HepG2 (cell line): ENCODE measurements around the gene CEP104. TPM values are rescaled to one million over a fixed set of nuclear protein-coding genes. Genes with fewer than 3 reads are reported as not detected.
A peak's percentile ranks its signal among the peaks of the same experiment; 100 is the strongest.

Experiments used
- ATAC-seq: fragments of 200-7000 bp; cut with Tn5 transposase; 3 replicates; pipeline ENCODE4 v1.9.1; 2020; ENCODE audit warnings: mild to moderate bottlenecking, moderate library complexity
- BruUV-seq: library from RNA; stranded (reverse); fragments of 400-500 nt; replicated peaks from 2 replicates; lab custom pipeline; 2021; lab: Mats Ljungman, UMichigan
- CTCF ChIA-PET: fragments of 300-600 bp; formaldehyde crosslinking; extraction: SDS; loops from one replicate; lab custom pipeline; 2021; ENCODE audit warnings: low total read pairs, inconsistent platforms, low intra/inter-chr PET ratio; lab: Yijun Ruan, JAX
- POLR2A ChIA-PET: fragments of 350-600 bp; sonication (Branson Sonifier 250); formaldehyde crosslinking; loops from one replicate; lab custom pipeline; 2020; ENCODE audit warnings: antibody characterized with exemption, inconsistent platforms; lab: Yijun Ruan, JAX
- DNase-seq: peaks from one replicate; pipeline ENCODE4 v3.0.0-alpha.2; 2015; ENCODE audit warnings: low spot score
- FAIRE-seq: peaks from 3 replicates; lab custom pipeline; 2011; peaks lifted over from hg19 to GRCh38; lab: Jason Lieb, UNC
- H2AFZ ChIP-seq: one replicate; pipeline ENCODE4 v1.6.1; 2011; ENCODE audit warnings: low read length, inconsistent platforms
- H3K27ac ChIP-seq: fragments of 300-600 bp; 3 replicates; pipeline ENCODE4 v1.8.0; 2011; ENCODE audit warnings: mixed run types, mild to moderate bottlenecking, mixed read lengths, low read length, inconsistent platforms; ENCODE audit not compliant: insufficient read depth; ENCODE audit errors: extremely low read length
- H3K27me3 ChIP-seq, 2 experiments: fragments of 200-600 bp in 1 of 2; 2 replicates in 1 of 2; 3 replicates in 1 of 2; pipeline versions ENCODE4 v1.6.0 to v1.8.0; 2011; ENCODE audit warnings: low read length in 2 of 2, mild to moderate bottlenecking in 2 of 2, moderate library complexity in 2 of 2, inconsistent platforms in 1 of 2; ENCODE audit not compliant: insufficient read depth in 2 of 2, control insufficient read depth in 1 of 2
- H3K36me3 ChIP-seq, 2 experiments: fragments of 200-600 bp in 1 of 2; replicated peaks in 1 of 2; 2 replicates in 1 of 2; 3 replicates in 1 of 2; pipeline versions ENCODE4 v1.5.1 to v1.8.0; 2011; ENCODE audit warnings: low read length in 2 of 2, inconsistent platforms in 1 of 2; ENCODE audit not compliant: insufficient read depth in 2 of 2, control insufficient read depth in 1 of 2
- H3K4me1 ChIP-seq: 2 replicates; pipeline ENCODE4 v1.5.1; 2012; ENCODE audit warnings: low read length, inconsistent platforms; ENCODE audit not compliant: insufficient read depth
- H3K4me2 ChIP-seq: 2 replicates; pipeline ENCODE4 v1.6.0; 2011; ENCODE audit warnings: low read depth, low read length, inconsistent platforms
- H3K4me3 ChIP-seq, 3 experiments: fragments of 200-600 bp in 1 of 3; sonication (generic), shearing (Covaris generic) in 1 of 3; replicated peaks in 1 of 3; 2 replicates each; pipeline ENCODE4 v1.5.1; 2011 to 2016; ENCODE audit warnings: low read length in 3 of 3, inconsistent platforms in 2 of 3, low read depth in 2 of 3, mild to moderate bottlenecking in 2 of 3, control low read depth in 1 of 3, mixed read lengths in 1 of 3; ENCODE audit not compliant: insufficient read depth in 1 of 3
- H3K79me2 ChIP-seq: one replicate; pipeline ENCODE4 v1.6.1; 2011; ENCODE audit warnings: low read length, inconsistent platforms; ENCODE audit not compliant: insufficient read depth
- H3K9ac ChIP-seq: 2 replicates; pipeline ENCODE4 v1.6.0; 2011; ENCODE audit warnings: mild to moderate bottlenecking, low read depth, low read length, inconsistent platforms; ENCODE audit not compliant: insufficient read depth
- H3K9me3 ChIP-seq: 2 replicates; pipeline ENCODE4 v1.5.1; 2012; ENCODE audit warnings: mild to moderate bottlenecking, low read length
- H4K20me1 ChIP-seq: 2 replicates; pipeline ENCODE4 v1.6.0; 2011; ENCODE audit warnings: inconsistent platforms, mild to moderate bottlenecking, low read length, moderate library complexity; ENCODE audit not compliant: insufficient read depth
- ARNTL ChIP-seq: sonication (generic); formaldehyde crosslinking; IDR thresholded peaks from 2 replicates; pipeline ENCODE4 v1.4.0; 2020; ENCODE audit warnings: mild to moderate bottlenecking, missing genetic modification reagents
- ATF7 ChIP-seq, 2 experiments: fragments of 450-650 bp in 1 of 2; sonication (generic) in 1 of 2; formaldehyde crosslinking in 1 of 2; IDR thresholded peaks; 2 replicates each; pipeline versions ENCODE4 v1.4.0 to v1.6.1; 2016 to 2020; ENCODE audit warnings: antibody characterized with exemption in 1 of 2, mild to moderate bottlenecking in 1 of 2, missing genetic modification reagents in 1 of 2
- BORCS8-MEF2B ChIP-seq: sonication (generic); formaldehyde crosslinking; IDR thresholded peaks from 2 replicates; pipeline ENCODE4 v1.8.0; 2022; ENCODE audit warnings: mild to moderate bottlenecking, missing genetic modification reagents
- DMAP1 ChIP-seq: IDR thresholded peaks from 2 replicates; pipeline ENCODE4 v1.6.1; 2016
- KDM4B ChIP-seq: sonication (generic); formaldehyde crosslinking; IDR thresholded peaks from 2 replicates; pipeline ENCODE4 v1.4.0; 2020; ENCODE audit warnings: missing genetic modification reagents
- KDM5B ChIP-seq: sonication (generic); formaldehyde crosslinking; IDR thresholded peaks from 2 replicates; pipeline ENCODE4 v1.4.0; 2020; ENCODE audit warnings: missing genetic modification reagents, mild to moderate bottlenecking, borderline replicate concordance
- KLF12 ChIP-seq: sonication (generic); formaldehyde crosslinking; IDR thresholded peaks from 2 replicates; pipeline ENCODE4 v1.4.0; 2020; ENCODE audit warnings: missing genetic modification reagents, borderline replicate concordance
- MTA3 ChIP-seq: sonication (generic); formaldehyde crosslinking; IDR thresholded peaks from 2 replicates; pipeline ENCODE4 v1.4.0; 2020; ENCODE audit warnings: missing genetic modification reagents
- MXI1 ChIP-seq: IDR thresholded peaks from 3 replicates; pipeline ENCODE4 v1.6.1; 2012; ENCODE audit warnings: low read depth, low read length, inconsistent platforms, borderline replicate concordance
- NCOA5 ChIP-seq: sonication (generic); formaldehyde crosslinking; IDR thresholded peaks from 2 replicates; pipeline ENCODE4 v1.4.0; 2020; ENCODE audit warnings: missing genetic modification reagents
- SALL2 ChIP-seq: sonication (generic); formaldehyde crosslinking; IDR thresholded peaks from 2 replicates; pipeline ENCODE4 v1.8.1; 2023; ENCODE audit warnings: mild to moderate bottlenecking, missing genetic modification reagents, inconsistent platforms
- SNAPC2 ChIP-seq: sonication (generic); formaldehyde crosslinking; IDR thresholded peaks from 2 replicates; pipeline ENCODE4 v1.8.1; 2022; ENCODE audit warnings: mild to moderate bottlenecking, missing genetic modification reagents
- SP1 ChIP-seq, 2 experiments: fragments of 450-650 bp in 1 of 2; sonication (generic) in 1 of 2; formaldehyde crosslinking in 1 of 2; IDR thresholded peaks; 2 replicates each; pipeline versions ENCODE4 v1.4.0 to v1.6.1; 2016 to 2020; ENCODE audit warnings: missing genetic modification reagents in 1 of 2
- TSC22D2 ChIP-seq: sonication (generic); formaldehyde crosslinking; IDR thresholded peaks from 2 replicates; pipeline ENCODE4 v1.5.1; 2020; ENCODE audit warnings: missing genetic modification reagents, mild to moderate bottlenecking, borderline replicate concordance
- ZFP36L1 ChIP-seq: sonication (generic); formaldehyde crosslinking; IDR thresholded peaks from 2 replicates; pipeline ENCODE4 v1.8.0; 2022; ENCODE audit warnings: mild to moderate bottlenecking, missing genetic modification reagents, moderate library complexity
- ZIK1 ChIP-seq: sonication (generic); formaldehyde crosslinking; IDR thresholded peaks from 2 replicates; pipeline ENCODE4 v1.5.0; 2020; ENCODE audit warnings: mild to moderate bottlenecking, low read depth, missing genetic modification reagents, borderline replicate concordance
- ZNF235 ChIP-seq: sonication (generic); formaldehyde crosslinking; IDR thresholded peaks from 2 replicates; pipeline ENCODE4 v1.8.1; 2023; ENCODE audit warnings: mild to moderate bottlenecking, missing genetic modification reagents, borderline replicate concordance
- ZNF451 ChIP-seq: sonication (generic); formaldehyde crosslinking; IDR thresholded peaks from 2 replicates; pipeline ENCODE4 v1.5.0; 2020; ENCODE audit warnings: mild to moderate bottlenecking, missing genetic modification reagents
- ZNF615 ChIP-seq: sonication (generic); formaldehyde crosslinking; IDR thresholded peaks from 2 replicates; pipeline ENCODE4 v1.5.0; 2020; ENCODE audit warnings: mild to moderate bottlenecking, missing genetic modification reagents, borderline replicate concordance
- ZNF782 ChIP-seq: sonication (generic); formaldehyde crosslinking; IDR thresholded peaks from 2 replicates; pipeline ENCODE4 v1.4.0; 2020; ENCODE audit warnings: missing genetic modification reagents, mild to moderate bottlenecking, borderline replicate concordance
- ZNF850 ChIP-seq: sonication (generic); formaldehyde crosslinking; conservative IDR thresholded peaks from 2 replicates; pipeline ENCODE4 v1.9.0; 2021; ENCODE audit warnings: mild to moderate bottlenecking, missing genetic modification reagents
- WGBS: methylation state at CpG from one replicate; pipeline ENCODE4 v1.1.6; 2017; ENCODE audit warnings: low lambda C conversion rate; 5-methylcytosine and 5-hydroxymethylcytosine counted together
- in situ Hi-C: cut with HindIII; loops from 2 replicates; pipeline ENCODE4 v1.10.0; 2017; ENCODE audit warnings: low pct_unique_long_range_greater_than_20kb; ENCODE audit not compliant: extremely low pct_ligation_motif_present
- intact Hi-C: fragments of 100-400 bp; cut with micrococcal nuclease; formaldehyde crosslinking; loops from one replicate; pipeline ENCODE4 v1.10.0; 2022; ENCODE audit not compliant: unreplicated experiment
- polyA plus RNA-seq, 8 experiments: library from polyadenylated mRNA; depleted of rRNA in 3 of 8; stranded (reverse) in 7 of 8; unstranded in 1 of 8; fragments of >200 nt; fragmentation: Illumina TruSeq in 4 of 8; extraction: Trizol in 4 of 8; gene quantifications; 2 replicates each; pipeline versions ENCODE4 v1.2.1 to v1.2.3, GENCODE V29; 2011 to 2016; ENCODE audit warnings: low read depth in 4 of 8, missing spikeins in 1 of 8, mixed read lengths in 1 of 8; ENCODE audit not compliant: insufficient read depth in 1 of 8
- total RNA-seq, 5 experiments: library from RNA; depleted of rRNA; stranded (reverse); fragments of >200 nt; fragmentation: Illumina TruSeq; extraction: Trizol; gene quantifications; 2 replicates each; pipeline ENCODE4 v1.2.3, GENCODE V29; 2016; ENCODE audit warnings: low read depth in 1 of 5
- TF ChIP-seq, protein P1 (sequence below): sonication (generic); formaldehyde crosslinking; IDR thresholded peaks from 2 replicates; pipeline ENCODE4 v1.8.0; 2022; ENCODE audit warnings: mild to moderate bottlenecking, missing genetic modification reagents, moderate library complexity

Gene CEP104
- total and polyA plus RNA-seq, 2 of the 13 experiments (the other 11 are each of a cell fraction or from before 2014, with no cell fraction given) = 20.4 to 30.1 TPM

DNA sequence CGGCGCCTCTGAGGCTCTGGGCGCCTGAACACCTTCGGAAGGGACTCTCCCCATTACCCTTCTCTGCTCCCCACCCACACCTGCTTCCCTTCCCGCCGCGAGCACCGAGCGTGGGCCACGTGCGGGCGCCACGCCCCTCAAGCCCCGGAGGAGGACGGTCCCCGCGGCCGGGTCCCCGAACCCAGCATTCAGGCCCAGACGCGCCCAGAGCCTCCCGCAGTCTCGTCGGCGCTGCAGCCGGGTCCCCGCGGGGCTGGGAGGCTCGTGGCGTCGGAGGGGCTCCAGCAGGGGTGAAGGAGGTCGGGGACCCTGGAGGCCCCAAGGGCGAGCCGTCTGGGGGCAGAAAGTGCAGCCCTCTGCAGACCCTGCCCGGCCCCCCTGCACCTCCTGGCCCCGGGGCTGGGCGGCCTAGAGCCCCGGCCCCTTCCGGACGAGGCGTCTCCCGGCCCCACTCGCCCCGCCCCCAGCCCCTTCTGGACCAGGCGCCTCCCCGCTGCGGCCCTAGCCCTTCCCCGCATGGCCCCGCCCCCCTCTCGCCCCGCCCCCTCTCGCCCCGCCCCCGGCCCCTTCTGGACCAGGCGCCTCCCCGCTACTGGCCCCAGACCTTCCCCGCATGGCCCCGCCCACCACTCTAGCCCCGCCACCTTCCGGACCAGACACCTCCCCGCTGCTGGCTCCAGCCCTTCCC, 84.8 kb downstream of the CEP104 start:
- no peak for FAIRE-seq
- H3K79me2 ChIP-seq = peaks cover 18% of the 10 kb centered on the region
- no peaks in the 10 kb centered on the region for H3K36me3 ChIP-seq
- ChIA-PET CTCF (no interaction called here), POLR2A (interaction anchor here (0.9 to 2.0 kb wide), 14 partner anchors 11 to 433 kb away, joined by 3 to 15 read pairs (median 3); partner anchors contain the start of genes C1orf174, CCDC27 and LRRC47)
- no peak overlapping the region for H2AFZ ChIP-seq
- DNase-seq = peak; percentile 83
- H3K9me3 ChIP-seq = no peaks in the 10 kb centered on the region
- no peaks in the 10 kb centered on the region for H3K27me3 ChIP-seq
- H3K4me2 ChIP-seq = peak overlapping the region; percentile 92
- WGBS = 5% methylated on average over 4 of the region's 61 CpGs
- H3K27ac ChIP-seq = peak overlapping the region; percentile 86
- intact Hi-C loops = loop anchor here (10.0 kb wide), 1 partner anchor 133 kb away; the partner anchor contains the start of gene C1orf174
- peak overlapping the region; percentile 89 to 90 (median 90) for H3K4me3 ChIP-seq
- in situ Hi-C loops = no loop called here
- H3K9ac ChIP-seq = peak overlapping the region; percentile 79
- ATAC-seq = peak; percentile 56
- no peaks in the 10 kb centered on the region for H4K20me1 ChIP-seq
- peaks cover 70% of the 10 kb centered on the region for H3K4me1 ChIP-seq
- no TSS peak for BruUV-seq
- no peak for TF ChIP-seq MTA3
- TF ChIP-seq DMAP1 (CRISPR knock-in tag) = peak; percentile 80; the same call in 1 of the 2 replicates
- TF ChIP-seq SNAPC2 (CRISPR knock-in tag) = no peak
- no peak for TF ChIP-seq TSC22D2
- TF ChIP-seq ATF7 (IDR thresholded peaks at IDR 0.05) = no peak
- TF ChIP-seq ATF7 (CRISPR knock-in tag; IDR thresholded peaks at IDR 0.05) = no peak
- TF ChIP-seq KDM5B (CRISPR knock-in tag) = peak; percentile 28; the same call in 1 of the 2 replicates
- TF ChIP-seq KLF12 (CRISPR knock-in tag) = 0 out of 2 replicates have a peak, but pooled peaks have one; percentile 18
- TF ChIP-seq ZNF235 (CRISPR knock-in tag) = peak; percentile 48; the same call in 1 of the 2 replicates
- TF ChIP-seq, protein P1, sequence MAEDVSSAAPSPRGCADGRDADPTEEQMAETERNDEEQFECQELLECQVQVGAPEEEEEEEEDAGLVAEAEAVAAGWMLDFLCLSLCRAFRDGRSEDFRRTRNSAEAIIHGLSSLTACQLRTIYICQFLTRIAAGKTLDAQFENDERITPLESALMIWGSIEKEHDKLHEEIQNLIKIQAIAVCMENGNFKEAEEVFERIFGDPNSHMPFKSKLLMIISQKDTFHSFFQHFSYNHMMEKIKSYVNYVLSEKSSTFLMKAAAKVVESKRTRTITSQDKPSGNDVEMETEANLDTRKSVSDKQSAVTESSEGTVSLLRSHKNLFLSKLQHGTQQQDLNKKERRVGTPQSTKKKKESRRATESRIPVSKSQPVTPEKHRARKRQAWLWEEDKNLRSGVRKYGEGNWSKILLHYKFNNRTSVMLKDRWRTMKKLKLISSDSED = no peak; the same call in 1 of the 2 replicates
- peak; percentile 23; the same call in 1 of the 2 replicates for TF ChIP-seq ZNF782 (CRISPR knock-in tag)
- no peak for TF ChIP-seq SP1 (IDR thresholded peaks at IDR 0.05)
- peak; percentile 27; the same call in 1 of the 2 replicates for TF ChIP-seq SP1 (CRISPR knock-in tag; IDR thresholded peaks at IDR 0.05)
- no peak for TF ChIP-seq ZNF850 (CRISPR knock-in tag)
- TF ChIP-seq ZNF451 (CRISPR knock-in tag) = 0 out of 2 replicates have a peak, but pooled peaks have one; percentile 48
- no peak for TF ChIP-seq ZNF615
- TF ChIP-seq SALL2 (CRISPR knock-in tag) = 0 out of 2 replicates have a peak, but pooled peaks have one; percentile 15
- peak; percentile 54 for TF ChIP-seq ARNTL (CRISPR knock-in tag)
- no peak for TF ChIP-seq KDM4B (CRISPR knock-in tag)
- no peak for TF ChIP-seq NCOA5
- TF ChIP-seq BORCS8-MEF2B (CRISPR knock-in tag) = peak; percentile 18; the same call in 1 of the 2 replicates
- TF ChIP-seq ZFP36L1 (CRISPR knock-in tag) = peak; percentile 19; the same call in 1 of the 2 replicates
- peak; percentile 73; the same call in 1 of the 3 replicates for TF ChIP-seq MXI1
- no peak for TF ChIP-seq ZIK1 (CRISPR knock-in tag)
